BLaER1 (cell line): ENCODE measurements around the gene VMP1.
"Not testable (repeated sequence)": the region's sequence is repeated elsewhere in the genome, so short reads cannot be mapped to it uniquely, and the experiment has no call there.

Experiments used
- H3K27ac ChIP-seq: shearing (Covaris generic); formaldehyde crosslinking; 2 replicates; pipeline ENCODE4 v1.8.1; 2022
- H3K27me3 ChIP-seq: shearing (Covaris generic); formaldehyde crosslinking; 2 replicates; pipeline ENCODE4 v1.8.1; 2022
- H3K36me3 ChIP-seq: shearing (Covaris generic); formaldehyde crosslinking; 2 replicates; pipeline ENCODE4 v1.8.1; 2022
- H3K4me1 ChIP-seq: shearing (Covaris generic); formaldehyde crosslinking; 2 replicates; pipeline ENCODE4 v1.8.1; 2022
- H3K4me2 ChIP-seq: shearing (Covaris generic); formaldehyde crosslinking; 2 replicates; pipeline ENCODE4 v1.8.1; 2022
- H3K4me3 ChIP-seq: shearing (Covaris generic); formaldehyde crosslinking; 2 replicates; pipeline ENCODE4 v1.8.1; 2022
- H3K9ac ChIP-seq: shearing (Covaris generic); formaldehyde crosslinking; 2 replicates; pipeline ENCODE4 v1.8.1; 2022
- H3K9me3 ChIP-seq: shearing (Covaris generic); formaldehyde crosslinking; 2 replicates; pipeline ENCODE4 v1.8.1; 2022
- H4K20me1 ChIP-seq: shearing (Covaris generic); formaldehyde crosslinking; 2 replicates; pipeline ENCODE4 v1.8.1; 2022
- Cebpa-rat ChIP-seq: shearing (Covaris generic); IDR thresholded peaks from 2 replicates; pipeline ENCODE4 v1.8.1; 2022

The VMP1 gene

GRCh38 chr17:59800530-59800942 lies 93.1 kb downstream of the VMP1 start:
- no peak for TF ChIP-seq Cebpa-rat
- Histone ChIP-seq H3K4me3 (no peak overlapping the region), H3K9ac (no peak overlapping the region), H3K4me1 (peaks cover 20% of the 10 kb centered on the region), H4K20me1 (no peaks in the 10 kb centered on the region), H3K27me3 (no peaks in the 10 kb centered on the region), H3K9me3 (no peaks in the 10 kb centered on the region), H3K4me2 (no peak overlapping the region), H3K36me3 (no peaks in the 10 kb centered on the region), H3K27ac (no peak overlapping the region)

GRCh38 chr17:59802160-59802559 lies 94.7 kb downstream of the VMP1 start:
- no peak overlapping the region for H3K27ac ChIP-seq
- no peak overlapping the region for H3K9ac ChIP-seq
- no peaks in the 10 kb centered on the region for H3K27me3 ChIP-seq
- no peak for TF ChIP-seq Cebpa-rat
- no peaks in the 10 kb centered on the region for H3K36me3 ChIP-seq
- H3K4me2 ChIP-seq = no peak overlapping the region
- 0 out of 2 replicates have a peak, but pooled peaks cover 4% of the 10 kb centered on the region for H3K4me1 ChIP-seq
- H3K4me3 ChIP-seq = no peak overlapping the region
- H4K20me1 ChIP-seq = no peaks in the 10 kb centered on the region
- no peaks in the 10 kb centered on the region for H3K9me3 ChIP-seq

DNA sequence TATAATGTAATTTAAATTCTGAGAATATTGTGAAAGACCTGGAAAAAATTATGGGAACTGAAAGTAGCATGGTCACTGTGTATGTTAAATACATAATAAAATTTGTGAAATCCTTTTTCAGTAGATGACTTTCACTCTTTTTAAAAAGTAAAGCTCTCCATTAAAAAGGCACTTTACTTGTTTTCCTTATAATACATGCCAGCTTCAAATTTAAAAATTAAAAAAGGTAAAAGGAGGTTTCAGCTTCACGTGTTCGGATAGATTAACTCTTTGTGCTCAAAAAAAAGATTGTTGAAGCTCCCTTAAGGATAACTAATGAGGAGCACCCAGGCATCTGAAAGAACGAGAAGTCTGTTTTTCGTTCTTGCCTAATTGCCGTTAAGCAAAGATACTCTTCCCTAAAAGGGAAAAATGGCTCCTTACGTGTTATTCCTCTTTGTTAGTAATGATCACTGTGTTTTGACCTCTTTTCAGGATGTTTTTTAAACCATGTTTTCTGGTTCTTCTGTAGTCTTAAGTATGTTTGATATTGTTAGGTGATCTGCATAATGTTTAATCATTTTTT lies 97.5 kb downstream of the VMP1 start:
- no peak overlapping the region for H3K27ac ChIP-seq

GRCh38 chr17:59806322-59806721 lies 98.9 kb downstream of the VMP1 start:
- H3K4me3 ChIP-seq = not testable (repeated sequence)

More for the DNA sequence above, 97.5 kb downstream of the VMP1 start:
- no peak overlapping the region for H3K4me3 ChIP-seq
- peaks cover 10% of the 10 kb centered on the region for H3K36me3 ChIP-seq
- H3K9me3 ChIP-seq = no peaks in the 10 kb centered on the region
- no peaks in the 10 kb centered on the region for H3K27me3 ChIP-seq
- no peaks in the 10 kb centered on the region for H4K20me1 ChIP-seq
- H3K4me2 ChIP-seq = no peak overlapping the region
- no peak overlapping the region for H3K9ac ChIP-seq
- H3K4me1 ChIP-seq = no peaks in the 10 kb centered on the region
- no peak for TF ChIP-seq Cebpa-rat

DNA sequence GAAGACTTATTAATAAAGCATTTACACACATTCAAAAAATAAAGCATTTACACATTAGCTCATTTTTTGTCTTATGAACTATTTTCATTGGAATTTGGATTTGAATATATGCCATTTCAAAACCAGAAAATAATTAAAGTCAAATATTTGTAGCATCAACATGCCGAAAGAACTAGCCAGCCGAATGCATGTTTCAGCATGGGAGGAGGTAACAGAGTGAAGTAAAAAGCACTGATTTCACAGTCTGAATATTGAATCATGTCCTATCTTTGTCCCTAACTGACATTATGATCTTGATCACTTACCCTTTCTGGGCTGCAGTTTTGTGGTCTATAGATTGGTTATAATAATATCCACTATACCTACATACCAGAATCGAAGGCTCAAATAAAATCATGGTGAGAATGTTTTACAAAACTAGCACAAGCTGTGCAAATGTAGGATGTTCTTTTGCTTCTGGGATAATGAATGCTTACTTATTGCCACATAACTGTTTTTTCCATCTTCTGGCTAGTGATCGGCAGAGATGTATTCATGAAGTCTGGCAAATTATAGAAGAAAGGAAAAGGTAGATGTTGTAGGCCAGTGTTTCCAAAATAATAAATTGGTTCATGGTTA lies 100.5 kb downstream of the VMP1 start:
- no peak overlapping the region for H3K4me2 ChIP-seq
- H3K27ac ChIP-seq = no peak overlapping the region

More at GRCh38 chr17:59806322-59806721, 98.9 kb downstream of the VMP1 start:
- H3K4me1 ChIP-seq, H3K4me2 ChIP-seq, H3K9ac ChIP-seq, H3K27ac ChIP-seq, H4K20me1 ChIP-seq, H3K27me3 ChIP-seq, H3K9me3 ChIP-seq: not testable (repeated sequence)
- peaks cover 16% of the 10 kb centered on the region for H3K36me3 ChIP-seq

GRCh38 chr17:59810894-59811153 lies 103.4 kb downstream of the VMP1 start:
- TF ChIP-seq Cebpa-rat = no peak
- Histone ChIP-seq H3K9ac (no peak overlapping the region), H3K27me3 (no peaks in the 10 kb centered on the region), H3K27ac (no peak overlapping the region), H3K4me1 (peaks cover 18% of the 10 kb centered on the region; the same call in 1 of the 2 replicates), H3K9me3 (no peaks in the 10 kb centered on the region), H3K4me3 (no peak overlapping the region), H3K36me3 (peaks cover 47% of the 10 kb centered on the region), H3K4me2 (no peak overlapping the region), H4K20me1 (no peaks in the 10 kb centered on the region)

More for the DNA sequence above, 100.5 kb downstream of the VMP1 start:
- no peak for TF ChIP-seq Cebpa-rat
- Histone ChIP-seq H3K4me1 (peaks cover 12% of the 10 kb centered on the region; the same call in 1 of the 2 replicates), H3K4me3 (no peak overlapping the region), H3K36me3 (peaks cover 32% of the 10 kb centered on the region), H3K27me3 (no peaks in the 10 kb centered on the region), H4K20me1 (no peaks in the 10 kb centered on the region), H3K9me3 (no peaks in the 10 kb centered on the region), H3K9ac (no peak overlapping the region)

GRCh38 chr17:59811209-59811608 lies 103.8 kb downstream of the VMP1 start:
- no peaks in the 10 kb centered on the region for H4K20me1 ChIP-seq
- no peak overlapping the region for H3K27ac ChIP-seq
- TF ChIP-seq Cebpa-rat = no peak
- H3K9me3 ChIP-seq = no peaks in the 10 kb centered on the region
- no peaks in the 10 kb centered on the region for H3K27me3 ChIP-seq
- no peak overlapping the region for H3K4me2 ChIP-seq
- H3K36me3 ChIP-seq = peaks cover 51% of the 10 kb centered on the region
- peaks cover 18% of the 10 kb centered on the region; the same call in 1 of the 2 replicates for H3K4me1 ChIP-seq
- no peak overlapping the region for H3K9ac ChIP-seq
- no peak overlapping the region for H3K4me3 ChIP-seq

DNA sequence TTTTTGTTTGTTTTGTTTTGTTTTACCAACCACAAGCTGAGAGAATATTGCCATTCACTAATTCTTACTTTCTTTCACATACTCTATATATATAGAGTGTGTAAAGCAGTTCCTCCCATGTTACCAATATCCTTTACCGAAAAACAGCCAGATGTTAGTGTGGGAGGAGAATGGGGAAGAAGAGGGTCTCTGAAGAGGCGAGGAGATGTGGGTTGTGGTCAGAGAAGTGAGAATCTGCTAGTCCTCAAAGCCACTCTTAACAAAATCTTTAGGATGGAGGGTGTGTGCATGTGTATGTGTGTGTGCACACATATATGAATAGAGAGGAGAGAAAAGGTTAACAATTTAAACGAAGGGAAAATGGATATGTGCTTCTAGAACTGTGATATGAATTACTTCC lies 104.7 kb downstream of the VMP1 start:
- TF ChIP-seq Cebpa-rat = no peak
- Histone ChIP-seq H3K9me3 (no peaks in the 10 kb centered on the region), H3K36me3 (peaks cover 60% of the 10 kb centered on the region), H3K4me3 (no peak overlapping the region), H3K27ac (no peak overlapping the region), H4K20me1 (no peaks in the 10 kb centered on the region), H3K4me2 (peak overlapping the region; percentile 6; the same call in 1 of the 2 replicates), H3K4me1 (peaks cover 18% of the 10 kb centered on the region; the same call in 1 of the 2 replicates), H3K9ac (no peak overlapping the region), H3K27me3 (no peaks in the 10 kb centered on the region)

DNA sequence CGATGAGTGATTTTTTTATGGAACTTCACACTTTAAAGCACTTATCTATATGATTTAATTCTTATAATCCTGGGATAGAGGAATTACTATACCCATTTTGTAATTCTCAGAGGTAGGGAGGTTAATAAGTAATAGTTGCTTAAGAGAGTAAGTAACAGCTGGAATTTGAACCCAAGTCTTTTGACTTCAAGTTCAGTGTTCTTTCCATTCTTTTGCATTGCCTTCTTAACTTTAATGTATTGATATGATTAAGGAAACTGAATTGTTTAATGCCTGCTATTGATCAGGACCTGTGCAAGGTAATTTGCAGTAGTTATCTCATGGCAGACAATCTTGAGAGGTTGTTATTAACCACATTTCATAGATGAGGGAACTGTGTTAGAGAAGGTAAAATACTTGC lies 106.8 kb downstream of the VMP1 start:
- Histone ChIP-seq H3K4me1 (peaks cover 18% of the 10 kb centered on the region; the same call in 1 of the 2 replicates), H3K27ac (no peak overlapping the region), H3K4me3 (no peak overlapping the region)

GRCh38 chr17:59814685-59815084 lies 107.2 kb downstream of the VMP1 start:
- no peak overlapping the region for H3K27ac ChIP-seq

More for the DNA sequence above, 106.8 kb downstream of the VMP1 start:
- no peaks in the 10 kb centered on the region for H3K27me3 ChIP-seq
- H3K36me3 ChIP-seq = peaks cover 58% of the 10 kb centered on the region
- no peak overlapping the region for H3K9ac ChIP-seq
- H3K9me3 ChIP-seq = no peaks in the 10 kb centered on the region
- H3K4me2 ChIP-seq = no peak overlapping the region
- no peak for TF ChIP-seq Cebpa-rat
- H4K20me1 ChIP-seq = no peaks in the 10 kb centered on the region

GRCh38 chr17:59815965-59816364 lies 108.5 kb downstream of the VMP1 start:
- H3K27me3 ChIP-seq = no peaks in the 10 kb centered on the region
- H3K4me2 ChIP-seq = no peak overlapping the region
- peaks cover 18% of the 10 kb centered on the region; the same call in 1 of the 2 replicates for H3K4me1 ChIP-seq
- H3K4me3 ChIP-seq = no peak overlapping the region
- H4K20me1 ChIP-seq = no peaks in the 10 kb centered on the region
- H3K36me3 ChIP-seq = peaks cover 64% of the 10 kb centered on the region
- H3K27ac ChIP-seq = no peak overlapping the region
- no peak overlapping the region for H3K9ac ChIP-seq
- no peak for TF ChIP-seq Cebpa-rat
- H3K9me3 ChIP-seq = no peaks in the 10 kb centered on the region

More at GRCh38 chr17:59814685-59815084, 107.2 kb downstream of the VMP1 start:
- no peak for TF ChIP-seq Cebpa-rat
- Histone ChIP-seq H3K4me3 (no peak overlapping the region), H3K9me3 (no peaks in the 10 kb centered on the region), H3K27me3 (no peaks in the 10 kb centered on the region), H3K4me2 (no peak overlapping the region), H3K9ac (no peak overlapping the region), H3K4me1 (peaks cover 18% of the 10 kb centered on the region; the same call in 1 of the 2 replicates), H4K20me1 (no peaks in the 10 kb centered on the region), H3K36me3 (peaks cover 59% of the 10 kb centered on the region)
